GM12892 (cell line): ENCODE results near the gene PPM1L. TPM values are rescaled to one million over a fixed set of nuclear protein-coding genes. Genes with fewer than 3 reads are reported as not detected.
"Not testable (repeated sequence)": the region's sequence is repeated elsewhere in the genome, so short reads cannot be mapped to it uniquely, and the experiment has no call there.

ENCODE experiments used
- DNase-seq: peaks from one replicate; pipeline ENCODE4 v3.0.0; 2011; ENCODE audit not compliant: insufficient read length
- FAIRE-seq: peaks from 2 replicates; lab custom pipeline; 2011; peaks lifted over from hg19 to GRCh38; lab: Jason Lieb, UNC
- POLR2A ChIP-seq: IDR thresholded peaks from 2 replicates; pipeline ENCODE4 v1.6.1; 2011; ENCODE audit warnings: low read depth, low read length, control low read depth
- POLR2AphosphoS5 ChIP-seq: IDR thresholded peaks from 2 replicates; pipeline ENCODE4 v1.6.1; 2011; ENCODE audit warnings: low read depth, low read length, control low read depth
- TAF1 ChIP-seq: IDR thresholded peaks from 2 replicates; pipeline ENCODE4 v1.6.1; 2011; ENCODE audit warnings: low read depth, mild to moderate bottlenecking, control low read depth, low read length, borderline replicate concordance
- polyA plus RNA-seq: library from polyadenylated mRNA; unstranded; fragments of >200 nt; gene quantifications from one replicate; pipeline ENCODE4 v1.2.1, GENCODE V29; 2012; ENCODE audit warnings: missing spikeins, inconsistent platforms; ENCODE audit not compliant: missing spikeins

PPM1L gene
- polyA plus RNA-seq: 0.23 TPM

GRCh38 chr3:160755776-160756304, at the start of gene PPM1L:
TSS of gene PPM1L (plus strand) at chr3:160756231.
- TF ChIP-seq POLR2AphosphoS5 (no peak), POLR2A (no peak), TAF1 (no peak)
- DNase-seq (peak; percentile 39), FAIRE-seq (no peak)

DNA sequence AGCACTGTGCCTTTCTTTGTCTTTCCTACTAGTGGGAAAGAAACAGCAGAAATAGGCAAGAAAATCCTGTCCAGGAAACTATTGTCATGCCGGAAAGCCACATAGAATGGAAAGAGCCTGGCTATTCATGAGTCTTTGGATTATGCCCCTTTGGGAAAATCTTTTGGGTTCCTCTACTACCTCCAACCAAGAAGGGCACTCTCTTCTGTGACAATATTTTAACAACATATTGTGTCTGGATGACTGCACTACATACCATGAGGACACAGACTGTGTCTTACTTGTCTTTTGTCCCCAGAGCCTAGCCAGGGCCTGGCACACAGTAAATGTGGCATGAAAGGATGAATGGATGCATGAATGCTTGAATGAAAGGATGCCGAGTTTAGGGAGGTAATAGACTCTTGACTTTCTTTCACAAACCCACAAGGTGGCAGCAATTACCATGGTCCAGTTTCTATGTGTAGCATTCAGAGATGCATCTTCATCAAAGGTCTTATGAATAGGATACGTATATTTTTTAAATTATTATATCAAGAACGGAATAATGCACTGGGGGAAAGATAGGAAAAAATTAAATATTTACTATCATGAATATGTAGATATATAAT, 48.7 kb upstream of the PPM1L start:
- TF ChIP-seq TAF1 (no peak), POLR2A (no peak), POLR2AphosphoS5 (no peak)
- FAIRE-seq (peak; percentile 17), DNase-seq (no peak)

DNA sequence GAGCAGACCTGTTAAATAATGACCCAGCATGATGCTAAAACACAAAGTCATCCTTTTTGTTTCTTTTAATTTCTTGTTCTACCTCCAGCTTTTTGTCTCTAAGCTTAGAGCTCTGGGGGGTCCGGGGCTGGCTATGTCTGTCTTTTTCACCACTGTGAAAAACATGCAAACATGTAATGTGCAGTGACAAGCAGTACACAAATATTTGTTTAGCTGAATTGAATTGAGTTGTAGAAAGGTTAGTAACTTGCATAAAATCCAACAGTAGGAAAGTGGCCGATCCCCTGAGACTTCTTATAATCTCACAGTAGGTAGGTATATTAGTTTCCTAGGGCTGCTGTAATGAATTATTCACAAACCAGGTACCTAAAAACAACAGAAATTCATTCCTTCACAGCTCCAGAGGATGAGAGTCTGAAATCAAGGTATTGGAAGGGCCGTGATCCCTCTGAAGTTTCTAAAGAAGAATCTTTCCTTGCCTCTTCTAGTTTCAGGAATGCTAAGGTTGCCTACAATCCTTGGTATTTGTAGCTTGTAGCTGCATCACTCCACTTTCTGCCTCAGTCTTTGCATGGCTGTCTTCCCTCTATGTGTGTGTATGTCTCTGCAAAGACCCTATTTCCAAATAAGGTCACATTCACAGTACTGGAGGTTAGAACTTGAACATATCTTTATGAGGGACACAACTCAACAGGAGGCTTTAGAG, 46.4 kb upstream of the PPM1L start:
- FAIRE-seq: no peak
- DNase-seq: no peak

GRCh38 chr3:160713144-160713543, 42.9 kb upstream of the PPM1L start:
- FAIRE-seq, DNase-seq: not testable (repeated sequence)

More for the DNA sequence above, 46.4 kb upstream of the PPM1L start:
- TF ChIP-seq POLR2AphosphoS5 (no peak), POLR2A (no peak), TAF1 (no peak)

GRCh38 chr3:160719710-160720109, 36.3 kb upstream of the PPM1L start:
- DNase-seq (no peak), FAIRE-seq (no peak)
- no peak for TF ChIP-seq TAF1
- TF ChIP-seq POLR2AphosphoS5: no peak
- TF ChIP-seq POLR2A: no peak

- TF ChIP-seq TAF1: no peak
- no peak for TF ChIP-seq POLR2A
- no peak for TF ChIP-seq POLR2AphosphoS5
- FAIRE-seq: peak; percentile 30
Observed at GRCh38 chr3:160720123-160720746, 35.8 kb upstream of the PPM1L start.

DNA sequence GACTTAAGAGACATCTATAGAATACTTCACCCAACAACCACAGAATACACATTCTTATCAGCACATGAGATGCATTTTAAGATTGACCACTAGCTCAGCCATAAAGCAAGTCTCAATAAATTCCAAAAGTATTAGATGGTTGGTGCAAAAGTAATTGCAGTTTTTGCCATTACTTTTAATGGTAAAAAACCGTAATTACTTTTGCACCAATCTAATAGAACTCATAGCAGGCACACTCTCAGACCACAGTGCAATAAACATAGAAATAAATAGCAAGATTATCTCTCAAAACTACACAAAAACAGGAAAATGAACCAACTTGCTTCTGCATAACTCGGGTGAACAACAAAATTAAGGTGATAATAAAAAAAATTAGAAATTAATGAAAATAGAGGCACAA, 33.7 kb upstream of the PPM1L start:
- TF ChIP-seq POLR2AphosphoS5: no peak
- no peak for TF ChIP-seq POLR2A
- no peak for TF ChIP-seq TAF1
- DNase-seq: no peak
- FAIRE-seq: no peak

More at GRCh38 chr3:160720123-160720746, 35.8 kb upstream of the PPM1L start:
- DNase-seq: no peak

DNA sequence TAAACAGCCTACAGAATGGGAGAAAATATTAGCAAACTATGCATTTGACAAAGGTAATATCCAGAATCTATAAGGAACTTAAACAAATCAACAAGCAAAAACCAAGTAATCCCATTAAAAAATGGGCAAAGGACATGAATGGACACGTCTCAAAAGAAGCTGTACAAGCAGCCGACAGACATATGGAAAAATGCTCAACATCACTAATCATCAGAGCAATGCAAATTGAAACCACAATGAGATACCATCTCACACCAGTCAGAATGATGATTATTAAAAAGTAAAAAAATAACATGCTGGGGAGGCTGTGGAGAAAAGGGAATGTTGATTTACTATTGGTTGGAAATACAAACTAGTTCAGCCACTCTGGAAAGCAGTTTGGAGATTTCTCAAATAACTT, 30.7 kb upstream of the PPM1L start:
- DNase-seq: no peak
- no peak for FAIRE-seq

DNA sequence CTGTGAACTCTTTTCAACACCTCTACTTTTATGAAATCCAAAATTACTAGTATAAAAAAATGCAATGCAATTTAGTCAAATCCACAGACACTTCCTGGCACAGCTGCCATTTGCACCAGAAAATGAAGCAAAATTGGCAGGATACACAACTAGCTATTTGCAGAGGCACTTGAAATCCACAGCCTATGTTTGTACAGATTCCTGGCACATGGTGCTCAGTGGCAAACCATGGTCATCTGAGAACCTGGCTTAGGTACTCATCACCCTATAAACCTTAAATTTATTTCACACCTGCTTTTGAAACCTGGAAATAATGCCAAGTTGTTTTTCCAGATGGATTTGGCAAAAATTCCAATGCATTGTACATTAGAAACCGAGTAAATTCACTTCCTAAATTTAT, 20.2 kb upstream of the PPM1L start:
- FAIRE-seq: no peak
- TF ChIP-seq POLR2A (no peak), TAF1 (no peak), POLR2AphosphoS5 (no peak)
- DNase-seq: no peak

More for the DNA sequence above, 30.7 kb upstream of the PPM1L start:
- no peak for TF ChIP-seq POLR2AphosphoS5
- no peak for TF ChIP-seq TAF1
- no peak for TF ChIP-seq POLR2A

DNA sequence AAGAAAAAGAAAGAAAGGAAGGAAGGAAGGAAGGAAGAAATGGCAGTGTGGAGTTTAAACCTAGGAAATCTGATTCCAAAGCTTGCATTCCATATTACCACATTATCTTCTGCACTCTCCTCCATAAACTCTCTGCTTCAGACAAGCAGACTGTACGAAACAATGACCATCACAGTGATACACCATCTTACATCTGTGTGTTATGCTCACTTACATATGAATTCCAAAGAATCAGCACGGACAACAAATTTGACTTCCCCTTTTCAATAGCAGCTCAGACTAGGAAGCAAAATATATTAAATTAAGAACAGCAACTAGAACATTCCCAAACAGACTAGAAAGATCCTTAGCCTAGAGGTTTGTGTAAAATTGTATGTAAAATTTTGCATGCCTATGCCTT, 18.0 kb upstream of the PPM1L start:
- no peak for DNase-seq
- no peak for FAIRE-seq
- TF ChIP-seq POLR2AphosphoS5 (no peak), TAF1 (no peak), POLR2A (no peak)

DNA sequence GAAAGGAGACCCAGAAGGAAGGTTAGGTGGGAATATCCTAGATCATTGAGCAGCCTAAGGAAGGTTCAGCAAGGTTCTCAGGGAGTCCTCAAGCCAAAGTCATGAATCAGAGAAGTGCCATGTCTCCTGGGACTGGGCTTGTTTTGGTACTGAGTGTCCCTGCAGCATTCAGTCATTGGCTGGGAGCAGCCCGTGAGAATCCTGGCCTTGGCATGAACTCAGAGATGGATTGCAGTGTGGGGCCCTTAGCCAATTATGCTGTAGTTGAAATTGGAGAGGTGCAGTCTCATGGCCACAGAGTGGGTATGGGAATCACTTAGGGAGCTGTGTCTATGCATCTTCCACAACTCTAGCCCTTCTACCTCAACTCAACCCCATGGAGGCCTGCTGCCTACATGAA, 17.0 kb upstream of the PPM1L start:
- FAIRE-seq (no peak), DNase-seq (no peak)
- TF ChIP-seq POLR2AphosphoS5 (no peak), POLR2A (no peak), TAF1 (no peak)

- FAIRE-seq (no peak), DNase-seq (no peak)
- no peak for TF ChIP-seq TAF1
- no peak for TF ChIP-seq POLR2A
- TF ChIP-seq POLR2AphosphoS5: no peak
Observed at GRCh38 chr3:160746976-160747375, 9.1 kb upstream of the PPM1L start.
